ENCODE measurements around the gene ZCCHC7. TPM values are rescaled to one million over a fixed set of nuclear protein-coding genes. Genes with fewer than 3 reads are reported as not detected.

ZCCHC7 gene
- total RNA-seq, 4 donors from 2014 or later: 12.1 to 19.1 (median 15.6) TPM

DNA sequence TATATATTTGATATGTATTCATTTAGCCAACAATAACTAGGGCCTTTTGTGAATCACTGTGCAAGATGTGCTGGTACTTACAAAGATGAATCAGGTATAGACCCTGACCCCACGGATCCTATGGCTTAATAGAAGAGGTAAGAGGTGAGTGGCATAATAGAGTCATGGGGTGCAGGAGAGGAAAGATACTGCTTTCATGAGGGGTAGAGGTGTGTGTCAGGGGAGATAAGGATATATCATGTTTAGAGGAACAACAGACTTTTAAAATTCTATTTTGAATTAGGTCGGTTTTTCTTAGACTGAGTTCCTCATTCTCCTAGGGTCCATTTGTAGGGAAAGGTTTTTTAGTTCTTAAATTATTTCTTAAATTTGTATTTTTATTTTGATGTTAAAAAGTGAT, 27.8 kb downstream of the ZCCHC7 start:
- Histone ChIP-seq H3K27me3 (no peaks in the 10 kb centered on the region), H3K36me3 (peaks cover 0 to 1% (median 0%) of the 10 kb centered on the region in 4 donors), H3K4me3 (no peak overlapping the region), H3K9me3 (no peaks in the 10 kb centered on the region), H3K4me1 (no peaks in the 10 kb centered on the region), H3K27ac (replicated peaks in 1 of 4) (no peak overlapping the region)
- TF ChIP-seq POLR2A (IDR thresholded peaks at IDR 0.05; ENCODE audit: low read depth) (no peak), POLR2AphosphoS5 (IDR thresholded peaks at IDR 0.05) (no peak), EP300 (IDR thresholded peaks at IDR 0.05) (no peak)
- TF ChIP-seq, protein P1, sequence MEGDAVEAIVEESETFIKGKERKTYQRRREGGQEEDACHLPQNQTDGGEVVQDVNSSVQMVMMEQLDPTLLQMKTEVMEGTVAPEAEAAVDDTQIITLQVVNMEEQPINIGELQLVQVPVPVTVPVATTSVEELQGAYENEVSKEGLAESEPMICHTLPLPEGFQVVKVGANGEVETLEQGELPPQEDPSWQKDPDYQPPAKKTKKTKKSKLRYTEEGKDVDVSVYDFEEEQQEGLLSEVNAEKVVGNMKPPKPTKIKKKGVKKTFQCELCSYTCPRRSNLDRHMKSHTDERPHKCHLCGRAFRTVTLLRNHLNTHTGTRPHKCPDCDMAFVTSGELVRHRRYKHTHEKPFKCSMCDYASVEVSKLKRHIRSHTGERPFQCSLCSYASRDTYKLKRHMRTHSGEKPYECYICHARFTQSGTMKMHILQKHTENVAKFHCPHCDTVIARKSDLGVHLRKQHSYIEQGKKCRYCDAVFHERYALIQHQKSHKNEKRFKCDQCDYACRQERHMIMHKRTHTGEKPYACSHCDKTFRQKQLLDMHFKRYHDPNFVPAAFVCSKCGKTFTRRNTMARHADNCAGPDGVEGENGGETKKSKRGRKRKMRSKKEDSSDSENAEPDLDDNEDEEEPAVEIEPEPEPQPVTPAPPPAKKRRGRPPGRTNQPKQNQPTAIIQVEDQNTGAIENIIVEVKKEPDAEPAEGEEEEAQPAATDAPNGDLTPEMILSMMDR (IDR thresholded peaks at IDR 0.05): no peak
- 88% methylated on average over 2 of the region's 2 CpGs for WGBS
- DNase-seq (ENCODE audit: extremely low spot score): no peak
- intact Hi-C loops (cut with DNase I): no loop called here

DNA sequence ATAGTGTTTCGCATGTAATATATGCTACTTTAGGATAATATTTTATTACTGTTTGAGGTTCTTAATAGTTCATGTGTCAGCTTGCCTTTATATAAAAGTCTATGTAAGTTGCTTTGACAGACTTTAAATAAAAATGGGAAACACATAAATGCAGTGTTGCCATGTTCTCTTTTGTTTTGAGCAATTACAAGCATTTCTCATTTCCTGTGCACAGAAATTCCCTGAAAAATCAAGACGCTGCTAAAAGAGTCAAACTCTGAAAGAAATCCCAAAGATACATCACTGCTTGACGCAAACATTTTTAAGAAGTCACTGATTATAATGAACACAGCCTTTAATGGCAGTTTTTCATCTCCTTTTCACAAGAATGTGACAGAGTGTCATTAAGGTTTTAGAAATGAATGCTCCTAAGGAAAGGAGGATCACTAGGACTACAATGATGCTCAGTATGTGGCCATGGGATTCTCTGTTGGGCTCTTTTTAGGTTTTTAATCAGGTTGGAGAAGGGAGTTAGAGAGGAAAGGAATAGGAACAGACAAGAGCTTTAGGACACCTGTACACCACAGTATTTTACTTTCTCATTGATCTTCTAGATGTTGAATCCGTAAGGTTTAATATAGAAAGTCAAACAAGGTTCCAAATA, 29.4 kb downstream of the ZCCHC7 start:
- Histone ChIP-seq H3K36me3 (peaks cover 0 to 12% (median 0%) of the 10 kb centered on the region in 4 donors), H3K27me3 (no peaks in the 10 kb centered on the region), H3K4me3 (no peak overlapping the region), H3K27ac (replicated peaks in 1 of 4) (no peak overlapping the region), H3K9me3 (no peaks in the 10 kb centered on the region), H3K4me1 (no peaks in the 10 kb centered on the region)
- TF ChIP-seq POLR2A (IDR thresholded peaks at IDR 0.05; ENCODE audit: low read depth): no peak
- no peak for TF ChIP-seq POLR2AphosphoS5 (IDR thresholded peaks at IDR 0.05)
- TF ChIP-seq EP300 (IDR thresholded peaks at IDR 0.05): no peak
- TF ChIP-seq, protein P1 (IDR thresholded peaks at IDR 0.05): no peak
- WGBS: 85% methylated on average over 4 of the region's 4 CpGs
- no peak for DNase-seq (ENCODE audit: extremely low spot score)
- intact Hi-C loops (cut with DNase I): no loop called here

DNA sequence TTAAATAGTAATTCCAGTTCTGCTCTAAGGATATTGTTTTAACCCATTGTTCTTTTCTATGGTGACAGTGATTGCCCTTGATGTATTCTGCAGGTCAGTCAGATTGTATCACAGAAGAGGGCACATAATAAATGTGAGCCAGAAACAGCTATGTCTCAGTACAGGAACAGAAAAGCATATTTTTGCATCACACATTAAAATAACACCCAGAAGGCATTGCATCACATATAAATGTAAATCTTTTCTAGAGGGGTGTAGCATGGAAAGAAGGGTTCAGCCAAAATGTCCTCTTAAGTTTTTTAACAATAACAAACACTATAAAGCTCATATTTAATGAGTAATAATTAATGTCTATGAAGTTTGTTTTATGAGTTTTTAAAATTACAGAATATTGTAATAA, 30.0 kb downstream of the ZCCHC7 start:
- no peaks in the 10 kb centered on the region for H3K27me3 ChIP-seq
- H3K9me3 ChIP-seq: no peaks in the 10 kb centered on the region
- H3K27ac ChIP-seq (replicated peaks in 1 of 4): no peak overlapping the region
- intact Hi-C loops (cut with DNase I): no loop called here
- no peak for DNase-seq (ENCODE audit: extremely low spot score)
- peaks cover 0 to 12% (median 0%) of the 10 kb centered on the region in 4 donors for H3K36me3 ChIP-seq
- no peaks in the 10 kb centered on the region for H3K4me1 ChIP-seq
- no peak overlapping the region for H3K4me3 ChIP-seq
- TF ChIP-seq POLR2AphosphoS5 (IDR thresholded peaks at IDR 0.05) (no peak), POLR2A (IDR thresholded peaks at IDR 0.05; ENCODE audit: low read depth) (no peak), EP300 (IDR thresholded peaks at IDR 0.05) (no peak)
- TF ChIP-seq, protein P1 (IDR thresholded peaks at IDR 0.05): no peak

DNA sequence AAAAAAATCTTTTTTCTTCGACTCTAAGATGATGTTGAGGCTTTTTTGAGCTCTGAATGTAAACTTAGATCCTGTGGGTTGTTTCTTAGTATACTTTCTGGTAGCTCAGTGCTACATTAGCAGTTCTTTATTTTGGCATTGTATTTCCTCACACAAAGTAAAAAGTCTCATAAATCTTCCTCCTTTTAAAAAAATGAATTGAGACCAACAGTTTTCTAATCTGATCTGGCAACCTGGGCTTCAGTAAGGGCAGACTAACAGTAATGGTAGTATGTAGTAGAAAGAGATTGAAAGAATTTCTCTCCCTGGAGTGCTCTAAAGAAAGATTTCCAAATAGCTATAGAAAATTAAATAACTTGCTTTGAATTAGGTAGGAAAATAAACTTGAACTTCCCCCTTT, 31.4 kb downstream of the ZCCHC7 start:
- intact Hi-C loops (cut with DNase I): no loop called here
- no peaks in the 10 kb centered on the region for H3K4me1 ChIP-seq
- TF ChIP-seq, protein P1 (IDR thresholded peaks at IDR 0.05): no peak
- no peak for TF ChIP-seq POLR2A (IDR thresholded peaks at IDR 0.05; ENCODE audit: low read depth)
- no peak for TF ChIP-seq EP300 (IDR thresholded peaks at IDR 0.05)
- TF ChIP-seq POLR2AphosphoS5 (IDR thresholded peaks at IDR 0.05): no peak
- no peak overlapping the region for H3K27ac ChIP-seq (replicated peaks in 1 of 4)
- no peak overlapping the region for H3K4me3 ChIP-seq
- DNase-seq (ENCODE audit: extremely low spot score): no peak
- H3K27me3 ChIP-seq: no peaks in the 10 kb centered on the region
- WGBS: 75% methylated on average over 1 of the region's 1 CpG
- H3K36me3 ChIP-seq: peaks cover 0 to 12% (median 0%) of the 10 kb centered on the region in 4 donors
- H3K9me3 ChIP-seq: no peaks in the 10 kb centered on the region

DNA sequence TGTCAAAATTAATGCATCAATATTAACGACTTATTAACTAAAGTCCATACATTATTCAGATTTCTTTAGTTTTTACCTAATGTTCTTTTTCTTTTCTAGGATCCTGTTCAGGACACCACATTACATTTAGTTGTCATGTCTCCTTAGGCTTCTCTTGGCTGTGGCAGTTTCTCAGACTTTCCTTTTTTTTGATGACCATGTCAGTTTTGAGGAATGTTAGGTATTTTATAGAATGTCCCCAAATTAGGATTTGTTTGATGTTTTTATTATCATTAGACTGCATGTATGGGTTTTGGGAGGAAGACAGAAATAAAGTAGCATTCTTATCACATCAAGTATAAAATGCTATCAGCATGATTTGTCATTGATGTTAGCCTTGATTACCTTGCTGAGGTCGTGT, 32.0 kb downstream of the ZCCHC7 start:
- H3K9me3 ChIP-seq: no peaks in the 10 kb centered on the region
- intact Hi-C loops (cut with DNase I): no loop called here
- no peak overlapping the region for H3K27ac ChIP-seq (replicated peaks in 1 of 4)
- H3K36me3 ChIP-seq: peaks cover 0 to 12% (median 0%) of the 10 kb centered on the region in 4 donors
- H3K27me3 ChIP-seq: no peaks in the 10 kb centered on the region
- H3K4me3 ChIP-seq: no peak overlapping the region
- H3K4me1 ChIP-seq: no peaks in the 10 kb centered on the region
- 86% methylated on average over 2 of the region's 2 CpGs for WGBS
- TF ChIP-seq POLR2AphosphoS5 (IDR thresholded peaks at IDR 0.05) (no peak), EP300 (IDR thresholded peaks at IDR 0.05) (no peak), POLR2A (IDR thresholded peaks at IDR 0.05; ENCODE audit: low read depth) (no peak)
- TF ChIP-seq, protein P1 (IDR thresholded peaks at IDR 0.05): no peak
- DNase-seq (ENCODE audit: extremely low spot score): no peak
